ENCODE measurements around the gene ZMYND8. TPM values are rescaled to one million over a fixed set of nuclear protein-coding genes. Genes with fewer than 3 reads are reported as not detected.

Gene ZMYND8
- 75.2 and 76.3 TPM in 2 replicates for total RNA-seq
- polyA plus RNA-seq: 26.4 and 30.6 TPM in 2 replicates
- 31.6 and 33.3 TPM in 2 replicates for polyA plus RNA-seq (2011; cell fraction: cytosol; rRNA removed)
- polyA plus RNA-seq (2011; cell fraction: nucleus; rRNA removed): 107 and 122 TPM in 2 replicates
- polyA plus RNA-seq (2012): 55.4 and 56.4 TPM in 2 replicates
- polyA minus RNA-seq: 47.8 and 61.9 TPM in 2 replicates
- 6.9 TPM for polyA minus RNA-seq (2011; cell fraction: cytosol; rRNA and poly(A)+ RNA removed)
- polyA minus RNA-seq (2011; cell fraction: nucleus; rRNA and poly(A)+ RNA removed): 82.0 and 106 TPM in 2 replicates
- percentile 92 among the genes with signal in this experiment for Bru-seq, nascent RNA
- BruChase-seq, experiment 1, labeled RNA remaining after a 6-hour chase: percentile 87 among the genes with signal in this experiment
- percentile 87 among the genes with signal in this experiment for BruChase-seq, experiment 2, labeled RNA remaining after a 2-hour chase
- long read RNA-seq, full-length matches to known transcripts: 12 of 108 reads
- long read RNA-seq, partial matches to known transcripts: 36 of 108 reads
- long read RNA-seq, other reads (novel, unspliced or antisense): 60 of 108 reads

GRCh38 chr20:47356526-47357295 lies at the start of gene ZMYND8:
Gene ZMYND8, minus strand, starts transcription at chr20:47356699. Its CDS starts 29 bp downstream, at chr20:47356670.
- peak; percentile 98 for DNase-seq (ENCODE audit: low read depth, low spot score)
- TF ChIP-seq POLR2A (IDR thresholded peaks at IDR 0.05; ENCODE audit: low read depth, low read length) (peak; percentile 9), EZH2 (IDR thresholded peaks at IDR 0.05; ENCODE audit: borderline replicate concordance, low read depth, low read length, severe bottlenecking) (no peak), MAX (IDR thresholded peaks at IDR 0.05; ENCODE audit: insufficient read depth, insufficient read length) (no peak), JUN (IDR thresholded peaks at IDR 0.05; ENCODE audit: borderline replicate concordance, insufficient read depth, insufficient read length, low read depth) (no peak), CTCF (IDR thresholded peaks at IDR 0.05; ENCODE audit: extremely low read depth in 1 of 2, insufficient read depth in 1 of 2, low read depth in 1 of 2, low read length in 2 of 2) (no peak), GATA2 (IDR thresholded peaks at IDR 0.05; ENCODE audit: insufficient read depth, insufficient read length, low read depth, low read length) (peak; percentile 21)
- Histone ChIP-seq H3K27me3 (ENCODE audit: control insufficient read depth in 2 of 2, insufficient read depth in 2 of 2, low read length in 2 of 2) (no peaks in the 10 kb centered on the region), H3K4me3 (replicated peaks in 1 of 3; ENCODE audit: insufficient read depth in 1 of 3, low read depth in 1 of 3, low read length in 3 of 3) (peak within 1 kb of the TSS; percentile 16 to 82 (median 35)), H3K36me3 (ENCODE audit: control insufficient read depth in 2 of 2, extremely low read depth in 1 of 2, insufficient read depth in 2 of 2, low read length in 2 of 2) (no peaks in the 10 kb centered on the region), H2AFZ (ENCODE audit: low read depth, low read length) (no peak within 1 kb of the TSS), H3K9me3 (replicated peaks; ENCODE audit: control insufficient read depth, insufficient read depth, low read length) (no peaks in the 10 kb centered on the region), H3K79me2 (ENCODE audit: control insufficient read depth, insufficient read depth, low read length) (peaks cover 47% of the 10 kb centered on the region), H3K4me1 (ENCODE audit: control insufficient read depth, extremely low read depth, insufficient read depth, low read length) (peaks cover 94% of the 10 kb centered on the region), H3K9ac (replicated peaks; ENCODE audit: extremely low read depth, insufficient read depth, low read length) (peak within 1 kb of the TSS; percentile 84), H3K9me1 (replicated peaks; ENCODE audit: control insufficient read depth, extremely low read depth, insufficient read depth, low read length) (no peaks in the 10 kb centered on the region), H3K4me2 (ENCODE audit: insufficient read depth, low read length) (peak within 1 kb of the TSS; percentile 97), H3K27ac (ENCODE audit: insufficient read depth, low read depth, low read length) (peak within 1 kb of the TSS; percentile 97), H4K20me1 (replicated peaks; ENCODE audit: control insufficient read depth, extremely low read depth, insufficient read depth, low read length) (no peaks in the 10 kb centered on the region)
- ChIA-PET CTCF (interaction anchor here (0.8 to 16.6 kb wide), 10 partner anchors 8 to 264 kb away, joined by 3 to 406 read pairs (median 10); no protein-coding TSS in a partner anchor), POLR2A (interaction anchor here (0.8 to 7.4 kb wide), 7 partner anchors 22 to 53 kb away, joined by 3 to 60 read pairs (median 4); no protein-coding TSS in a partner anchor)
- intact Hi-C loops (cut with micrococcal nuclease) (no loop called here), dilution Hi-C loops (cut with MboI; ENCODE audit: extremely low pct_ligation_motif_present, low sequenced_read_pairs) (no loop called here)
- peak; percentile 92 for FAIRE-seq
- BruUV-seq (replicated peaks): no TSS peak

Data from endothelial cell of umbilical vein (primary cell).